ENCODE results near the gene STXBP6.

DNA sequence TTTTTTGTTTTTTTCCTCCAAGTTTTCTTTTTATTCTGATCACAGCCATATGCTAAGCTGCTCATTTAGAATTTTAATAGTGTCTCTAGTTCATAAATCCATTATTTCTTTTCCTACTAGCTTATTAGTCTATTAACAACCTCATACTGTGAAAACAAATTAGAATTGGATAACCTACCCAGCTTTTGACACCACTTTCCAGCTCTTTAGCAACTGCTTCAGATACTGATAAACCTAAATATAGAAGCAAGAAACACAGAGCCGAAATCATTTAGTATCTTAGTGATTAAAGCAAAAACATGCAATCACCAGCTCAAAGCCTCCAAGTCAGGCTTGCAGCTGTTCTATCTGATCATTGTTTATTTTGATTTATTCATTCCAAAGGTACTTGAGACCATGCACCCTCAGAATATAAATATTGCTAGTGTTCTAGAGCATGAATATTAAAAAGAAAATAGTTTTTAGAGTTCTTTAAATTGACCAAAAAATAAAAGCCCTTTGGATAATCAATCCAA, 121.5 kb downstream of the STXBP6 start:
- TF ChIP-seq, protein P1, sequence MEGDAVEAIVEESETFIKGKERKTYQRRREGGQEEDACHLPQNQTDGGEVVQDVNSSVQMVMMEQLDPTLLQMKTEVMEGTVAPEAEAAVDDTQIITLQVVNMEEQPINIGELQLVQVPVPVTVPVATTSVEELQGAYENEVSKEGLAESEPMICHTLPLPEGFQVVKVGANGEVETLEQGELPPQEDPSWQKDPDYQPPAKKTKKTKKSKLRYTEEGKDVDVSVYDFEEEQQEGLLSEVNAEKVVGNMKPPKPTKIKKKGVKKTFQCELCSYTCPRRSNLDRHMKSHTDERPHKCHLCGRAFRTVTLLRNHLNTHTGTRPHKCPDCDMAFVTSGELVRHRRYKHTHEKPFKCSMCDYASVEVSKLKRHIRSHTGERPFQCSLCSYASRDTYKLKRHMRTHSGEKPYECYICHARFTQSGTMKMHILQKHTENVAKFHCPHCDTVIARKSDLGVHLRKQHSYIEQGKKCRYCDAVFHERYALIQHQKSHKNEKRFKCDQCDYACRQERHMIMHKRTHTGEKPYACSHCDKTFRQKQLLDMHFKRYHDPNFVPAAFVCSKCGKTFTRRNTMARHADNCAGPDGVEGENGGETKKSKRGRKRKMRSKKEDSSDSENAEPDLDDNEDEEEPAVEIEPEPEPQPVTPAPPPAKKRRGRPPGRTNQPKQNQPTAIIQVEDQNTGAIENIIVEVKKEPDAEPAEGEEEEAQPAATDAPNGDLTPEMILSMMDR (conservative IDR thresholded peaks at IDR 0.05): no peak
- no peak for TF ChIP-seq EZH2 (IDR thresholded peaks at IDR 0.05; ENCODE audit: low read depth)

Data from PC-9 (cell line).